AG09319 (cell line): Measurements from ENCODE around the gene ATP4B.

Source experiments
- DNase-seq: peaks from one replicate; pipeline ENCODE4 v3.0.0-alpha.2; 2010; ENCODE audit warnings: low read depth; ENCODE audit errors: extremely low read depth
- TF ChIP-seq, protein P1 (sequence below): IDR thresholded peaks from 2 replicates; pipeline ENCODE4 v1.5.1; 2011; ENCODE audit warnings: low read depth, mild to moderate bottlenecking, inconsistent platforms, low read length, moderate library complexity

Gene ATP4B

GRCh38 chr13:113633485-113633873 lies 24.5 kb downstream of the ATP4B start:
- no peak for DNase-seq
- TF ChIP-seq, protein P1, sequence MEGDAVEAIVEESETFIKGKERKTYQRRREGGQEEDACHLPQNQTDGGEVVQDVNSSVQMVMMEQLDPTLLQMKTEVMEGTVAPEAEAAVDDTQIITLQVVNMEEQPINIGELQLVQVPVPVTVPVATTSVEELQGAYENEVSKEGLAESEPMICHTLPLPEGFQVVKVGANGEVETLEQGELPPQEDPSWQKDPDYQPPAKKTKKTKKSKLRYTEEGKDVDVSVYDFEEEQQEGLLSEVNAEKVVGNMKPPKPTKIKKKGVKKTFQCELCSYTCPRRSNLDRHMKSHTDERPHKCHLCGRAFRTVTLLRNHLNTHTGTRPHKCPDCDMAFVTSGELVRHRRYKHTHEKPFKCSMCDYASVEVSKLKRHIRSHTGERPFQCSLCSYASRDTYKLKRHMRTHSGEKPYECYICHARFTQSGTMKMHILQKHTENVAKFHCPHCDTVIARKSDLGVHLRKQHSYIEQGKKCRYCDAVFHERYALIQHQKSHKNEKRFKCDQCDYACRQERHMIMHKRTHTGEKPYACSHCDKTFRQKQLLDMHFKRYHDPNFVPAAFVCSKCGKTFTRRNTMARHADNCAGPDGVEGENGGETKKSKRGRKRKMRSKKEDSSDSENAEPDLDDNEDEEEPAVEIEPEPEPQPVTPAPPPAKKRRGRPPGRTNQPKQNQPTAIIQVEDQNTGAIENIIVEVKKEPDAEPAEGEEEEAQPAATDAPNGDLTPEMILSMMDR, result no peak

DNA sequence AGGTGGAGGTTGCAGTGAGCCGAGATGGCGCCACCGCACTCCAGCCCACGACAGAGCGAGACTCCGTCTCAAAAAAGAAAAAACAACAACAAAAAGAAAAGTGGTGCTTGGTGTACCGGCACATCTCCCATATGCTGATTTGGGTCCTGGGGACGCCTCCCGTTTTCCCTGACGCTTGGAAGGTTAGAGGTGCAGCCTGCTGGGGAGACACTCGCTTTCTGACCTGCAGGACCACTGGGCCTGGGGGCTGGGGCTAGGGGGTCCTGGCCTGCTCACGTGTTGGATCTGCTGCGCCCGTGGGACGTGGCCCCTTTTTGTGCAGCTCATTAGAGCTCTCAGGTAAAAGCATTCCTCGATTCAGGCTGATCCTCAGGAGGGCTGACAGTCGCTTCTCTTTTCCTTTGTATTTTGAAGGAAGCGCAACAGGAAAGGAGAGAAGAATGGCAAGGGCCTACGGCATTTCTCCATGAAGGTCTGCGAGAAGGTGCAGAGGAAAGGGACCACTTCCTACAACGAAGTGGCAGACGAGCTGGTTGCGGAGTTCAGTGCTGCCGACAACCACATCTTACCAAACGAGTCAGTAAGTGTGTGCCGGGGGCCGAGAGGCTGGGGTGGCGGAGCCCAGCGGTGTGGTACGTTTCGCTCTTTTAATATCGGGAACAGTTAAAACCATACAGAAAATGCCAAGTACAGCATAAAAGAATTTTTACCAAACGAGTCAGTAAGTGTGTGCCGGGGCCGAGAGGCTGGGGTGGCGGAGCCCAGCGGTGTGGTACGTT lies 25.1 kb downstream of the ATP4B start:
- TF ChIP-seq, protein P1, result no peak
- DNase-seq, result no peak

DNA sequence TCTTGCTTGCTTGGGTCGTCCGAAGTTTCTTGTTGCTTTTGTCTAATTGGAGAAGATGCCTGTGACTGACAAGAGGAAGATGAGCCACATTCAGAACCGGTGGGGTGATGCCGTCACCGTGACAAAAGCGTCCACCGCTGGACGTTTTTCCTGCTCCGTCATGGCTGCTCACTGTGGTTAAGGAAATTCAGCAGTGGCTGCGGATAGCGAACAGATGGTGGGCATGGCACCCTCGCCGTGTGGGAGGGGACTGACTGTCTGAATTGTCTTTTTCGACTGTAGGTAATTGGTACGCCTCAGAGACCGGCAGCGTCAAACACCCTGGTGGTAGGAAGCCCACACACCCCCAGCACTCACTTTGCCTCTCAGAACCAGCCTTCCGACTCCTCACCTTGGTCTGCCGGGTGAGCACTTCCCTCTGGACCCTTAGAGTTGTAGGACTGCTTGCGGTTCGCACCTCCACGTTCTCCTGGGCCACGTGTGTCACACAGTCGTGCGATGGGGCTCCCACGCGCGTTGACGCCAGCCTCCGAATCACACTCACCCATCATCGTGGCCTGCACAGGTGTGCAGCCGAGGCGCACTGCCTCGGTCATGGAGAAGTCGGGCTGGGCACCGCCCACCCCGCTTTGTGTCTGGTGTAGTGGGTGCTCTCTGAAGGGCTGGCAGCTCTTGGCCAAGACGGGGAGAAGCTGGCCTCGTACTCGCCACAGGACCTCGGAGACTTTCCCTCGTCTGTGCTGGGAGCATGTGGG lies 26.5 kb downstream of the ATP4B start:
- TF ChIP-seq, protein P1, result no peak

GRCh38 chr13:113630804-113631203 lies 27.2 kb downstream of the ATP4B start:
- TF ChIP-seq, protein P1, result no peak

More for the DNA sequence above, 26.5 kb downstream of the ATP4B start:
- no peak for DNase-seq

GRCh38 chr13:113630296-113630695 lies 27.7 kb downstream of the ATP4B start:
- TF ChIP-seq, protein P1, result no peak
- DNase-seq, result no peak

More at GRCh38 chr13:113630804-113631203, 27.2 kb downstream of the ATP4B start:
- DNase-seq, result no peak

DNA sequence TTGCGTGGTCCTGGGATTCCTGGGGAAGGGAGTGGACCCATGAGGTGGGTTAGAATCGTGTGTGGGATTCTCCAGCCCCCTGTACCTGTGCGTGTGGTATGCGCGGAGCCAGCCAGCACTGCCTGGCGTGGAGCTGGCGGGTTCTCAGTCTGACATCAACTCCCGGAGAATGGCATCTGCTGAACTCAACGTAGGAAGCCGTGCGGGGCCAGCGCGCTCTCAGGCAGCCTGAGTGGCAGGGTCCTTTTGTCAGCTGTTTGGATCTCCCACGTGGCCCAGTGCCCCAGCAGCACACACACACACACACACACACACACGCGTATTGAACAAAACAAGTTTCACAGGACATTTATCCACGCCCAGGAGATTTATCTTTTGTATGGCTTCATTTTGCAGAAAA lies 28.1 kb downstream of the ATP4B start:
- TF ChIP-seq, protein P1, result no peak
- DNase-seq, result no peak
